ENCODE results near the gene NEGR1.

NEGR1 gene

DNA sequence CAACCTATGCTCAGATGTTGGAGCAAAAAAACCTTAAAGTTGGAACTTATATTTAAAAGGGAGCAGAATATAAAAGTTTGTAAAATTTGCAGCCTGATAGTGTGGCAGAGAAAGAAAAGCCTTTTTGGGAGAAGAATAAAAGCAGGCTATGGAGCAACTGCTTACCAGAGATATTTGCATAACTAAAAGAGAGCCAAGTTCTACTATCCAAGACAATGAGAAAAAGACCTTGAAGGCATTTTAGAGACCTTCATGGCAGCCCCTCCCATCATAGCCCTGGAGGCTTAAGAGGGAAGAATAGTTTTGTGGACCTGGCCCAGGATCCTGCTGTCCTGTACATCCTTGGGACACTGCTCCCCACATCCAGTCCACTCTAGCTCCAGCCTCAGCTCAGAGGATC lies 889.0 kb downstream of the NEGR1 start:
- no peak overlapping the region for H3K4me3 ChIP-seq (ENCODE audit: low read length)
- no peak for DNase-seq (ENCODE audit: low read depth)
- TF ChIP-seq CTCF (IDR thresholded peaks at IDR 0.05; ENCODE audit: insufficient read depth, low read depth, low read length, missing control alignments): no peak

GRCh38 chr1:71390518-71390917 lies 891.8 kb downstream of the NEGR1 start:
- H3K4me3 ChIP-seq (ENCODE audit: low read length): no peak overlapping the region
- DNase-seq (ENCODE audit: low read depth): no peak
- no peak for TF ChIP-seq CTCF (IDR thresholded peaks at IDR 0.05; ENCODE audit: insufficient read depth, low read depth, low read length, missing control alignments)

DNA sequence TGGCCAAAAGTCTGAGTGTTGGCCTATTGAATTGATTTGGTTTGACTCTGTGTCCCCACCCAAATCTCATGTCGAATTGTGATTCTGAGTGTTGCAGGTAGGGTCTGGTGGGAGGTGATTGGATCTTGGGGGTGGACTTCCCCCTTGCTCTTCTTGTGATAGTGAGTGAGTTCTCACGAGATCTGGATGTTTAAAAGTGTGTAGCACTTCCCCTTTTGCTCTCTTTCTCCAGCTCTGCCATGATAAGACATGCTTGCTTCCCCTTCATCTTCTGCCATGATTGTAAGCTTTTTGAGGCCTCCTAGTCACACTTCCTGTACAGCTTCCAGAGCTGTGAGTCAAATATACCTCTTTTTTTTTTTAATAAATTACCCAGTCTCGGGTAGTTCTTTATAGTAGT lies 904.5 kb downstream of the NEGR1 start:
- no peak for DNase-seq (ENCODE audit: low read depth)
- no peak overlapping the region for H3K4me3 ChIP-seq (ENCODE audit: low read length)
- TF ChIP-seq CTCF (IDR thresholded peaks at IDR 0.05; ENCODE audit: insufficient read depth, low read depth, low read length, missing control alignments): no peak

DNA sequence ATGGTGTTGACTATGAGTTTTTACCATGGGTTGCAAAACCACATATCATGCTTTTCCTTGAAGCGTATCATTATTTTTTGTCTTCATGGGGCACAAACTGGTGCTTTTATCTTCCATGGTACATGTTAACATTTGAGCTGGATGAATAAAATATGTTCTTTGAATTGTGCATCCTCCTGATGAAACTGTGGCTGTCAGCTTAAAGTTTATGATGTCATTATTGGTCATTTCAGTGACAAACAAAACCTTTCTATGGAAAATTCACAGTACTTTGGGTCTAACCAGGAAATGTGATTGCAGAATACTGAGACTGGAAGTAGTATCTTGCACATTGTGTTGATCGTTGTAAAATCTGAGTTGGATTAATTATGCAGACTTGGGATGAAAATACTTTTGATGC lies 909.8 kb downstream of the NEGR1 start:
- no peak for TF ChIP-seq CTCF (IDR thresholded peaks at IDR 0.05; ENCODE audit: insufficient read depth, low read depth, low read length, missing control alignments)
- DNase-seq (ENCODE audit: low read depth): no peak
- H3K4me3 ChIP-seq (ENCODE audit: low read length): no peak overlapping the region

DNA sequence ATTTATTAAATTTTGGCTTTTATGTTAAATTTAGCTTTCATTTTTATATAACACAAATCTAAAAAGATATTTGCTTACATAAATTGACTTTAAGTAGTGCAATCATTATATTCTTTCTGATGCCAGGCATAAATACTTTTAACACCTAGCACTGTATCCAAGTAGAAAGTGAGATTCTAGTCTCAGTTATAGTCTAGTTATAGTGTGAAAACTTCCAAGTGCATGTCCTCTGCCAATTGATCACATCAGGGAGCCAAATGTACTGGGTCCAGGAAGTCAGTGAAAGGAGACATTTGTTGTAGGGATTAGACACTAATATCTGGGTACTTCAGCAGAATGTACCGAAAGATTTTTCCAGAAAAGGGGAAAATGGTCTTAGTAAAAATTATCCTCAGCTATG lies 910.8 kb downstream of the NEGR1 start:
- no peak overlapping the region for H3K4me3 ChIP-seq (ENCODE audit: low read length)
- no peak for DNase-seq (ENCODE audit: low read depth)
- TF ChIP-seq CTCF (IDR thresholded peaks at IDR 0.05; ENCODE audit: insufficient read depth, low read depth, low read length, missing control alignments): no peak

DNA sequence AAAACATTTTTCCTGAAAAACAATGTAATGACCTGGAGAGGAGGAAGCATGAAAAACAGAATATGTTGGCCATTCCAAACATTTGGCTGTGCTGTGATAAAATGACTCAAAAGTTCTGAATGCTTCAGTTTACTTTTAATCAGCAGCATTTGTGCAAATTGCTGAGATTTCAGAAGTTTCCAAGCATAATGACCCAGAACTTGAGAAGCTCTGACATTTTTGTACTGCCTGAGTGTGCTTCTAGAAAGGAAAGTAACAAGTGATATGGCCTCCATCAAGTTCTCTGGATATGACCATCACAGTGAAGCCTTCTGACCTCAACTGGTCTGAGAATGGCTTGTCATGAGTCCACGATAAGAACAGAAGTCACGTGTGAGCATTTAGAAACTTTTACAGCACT lies 918.1 kb downstream of the NEGR1 start:
- DNase-seq (ENCODE audit: low read depth): no peak
- no peak for TF ChIP-seq CTCF (IDR thresholded peaks at IDR 0.05; ENCODE audit: insufficient read depth, low read depth, low read length, missing control alignments)
- no peak overlapping the region for H3K4me3 ChIP-seq (ENCODE audit: low read length)

- H3K4me3 ChIP-seq (ENCODE audit: low read length): no peak overlapping the region
- TF ChIP-seq CTCF (IDR thresholded peaks at IDR 0.05; ENCODE audit: insufficient read depth, low read depth, low read length, missing control alignments): no peak
- DNase-seq (ENCODE audit: low read depth): no peak
Measured at GRCh38 chr1:71362691-71363090, 919.6 kb downstream of the NEGR1 start.
